ENCODE measurements around the gene EPHB6.

Gene EPHB6

DNA sequence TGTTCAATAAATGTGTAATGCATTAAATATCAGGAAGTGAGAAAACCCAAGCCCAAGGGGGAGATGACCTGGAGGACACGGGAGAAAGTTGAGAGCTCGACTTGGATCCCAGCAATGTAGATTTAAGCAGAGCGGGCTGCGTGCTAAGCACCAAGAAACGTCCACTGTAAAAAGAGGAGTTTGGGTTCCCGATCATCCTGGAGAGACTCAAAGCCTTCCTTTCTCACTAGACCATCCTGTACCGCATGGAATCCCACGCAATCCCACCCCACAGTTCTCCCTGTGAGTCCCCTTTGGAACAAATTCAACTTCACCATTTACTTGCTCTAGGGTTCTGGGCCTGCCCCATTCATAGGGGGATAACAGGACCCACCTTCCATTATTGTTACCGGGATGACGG, 28.3 kb downstream of the EPHB6 start:
- H3K4me1 ChIP-seq: no peaks in the 10 kb centered on the region
- TF ChIP-seq Cebpa-rat (IDR thresholded peaks at IDR 0.05): no peak
- no peak overlapping the region for H3K4me2 ChIP-seq
- H3K4me3 ChIP-seq: no peak overlapping the region
- H4K20me1 ChIP-seq: no peaks in the 10 kb centered on the region
- no peaks in the 10 kb centered on the region for H3K27me3 ChIP-seq
- H3K9ac ChIP-seq: no peak overlapping the region
- H3K27ac ChIP-seq: no peak overlapping the region
- H3K36me3 ChIP-seq: no peaks in the 10 kb centered on the region
- no peaks in the 10 kb centered on the region for H3K9me3 ChIP-seq

DNA sequence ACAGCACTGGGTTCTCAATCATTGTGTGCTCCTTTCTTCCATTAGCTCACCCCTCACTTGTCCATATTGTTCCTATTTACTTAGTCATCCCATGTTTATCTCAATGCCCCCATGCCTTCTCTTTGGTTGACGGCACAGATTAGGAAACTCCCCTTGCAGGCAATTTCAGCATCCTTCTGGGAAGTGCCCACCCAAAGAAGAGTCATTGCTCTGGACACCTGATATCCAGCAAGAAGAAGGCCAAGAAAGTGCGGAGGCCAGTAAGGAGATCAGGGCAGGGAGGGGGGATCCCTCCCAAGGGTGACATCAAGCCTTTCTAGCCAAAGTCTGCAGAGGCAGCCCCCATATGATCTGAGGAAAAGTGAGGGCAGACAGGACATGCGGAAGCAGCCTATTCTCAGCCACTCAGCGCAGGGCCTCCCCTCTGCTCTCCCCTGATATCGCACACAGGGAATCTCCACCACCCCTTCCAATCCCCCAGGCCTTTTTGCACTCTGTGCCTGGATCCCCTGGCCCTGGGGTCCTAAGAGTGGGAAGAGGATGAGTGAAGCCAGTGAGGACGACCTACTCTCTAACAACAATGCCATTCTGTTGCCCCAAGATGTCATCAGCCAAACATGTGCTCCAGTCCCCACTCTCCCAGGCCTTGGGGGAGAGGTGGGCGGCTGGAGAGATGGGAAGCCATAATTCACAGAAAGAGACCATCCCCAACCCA, 28.9 kb downstream of the EPHB6 start:
- Histone ChIP-seq H3K36me3 (no peaks in the 10 kb centered on the region), H3K9me3 (no peaks in the 10 kb centered on the region), H3K4me3 (no peak overlapping the region), H4K20me1 (no peaks in the 10 kb centered on the region), H3K27ac (no peak overlapping the region), H3K4me2 (no peak overlapping the region), H3K27me3 (no peaks in the 10 kb centered on the region), H3K9ac (no peak overlapping the region), H3K4me1 (no peaks in the 10 kb centered on the region)
- TF ChIP-seq Cebpa-rat (IDR thresholded peaks at IDR 0.05): no peak

DNA sequence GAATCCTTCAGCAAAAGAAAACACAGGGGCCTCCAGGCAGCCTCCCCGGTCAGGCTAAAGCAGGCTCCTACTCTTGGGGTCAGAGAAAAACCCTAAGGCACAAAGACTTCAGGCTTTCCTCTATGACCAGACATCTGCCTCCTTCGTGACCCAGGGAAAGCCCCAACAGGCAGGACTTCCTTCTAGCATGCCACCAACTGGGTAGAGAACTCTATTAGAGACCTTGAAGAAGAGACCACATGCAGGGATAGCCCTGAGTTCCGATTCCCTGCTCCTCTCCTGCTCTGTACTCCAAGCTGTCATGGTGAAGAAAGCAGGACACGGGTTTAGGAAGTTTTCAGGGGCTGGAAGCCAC, 29.4 kb downstream of the EPHB6 start:
- Histone ChIP-seq H3K4me1 (no peaks in the 10 kb centered on the region), H3K4me3 (no peak overlapping the region), H3K4me2 (no peak overlapping the region), H3K36me3 (no peaks in the 10 kb centered on the region), H3K9ac (no peak overlapping the region), H3K27ac (no peak overlapping the region), H3K9me3 (no peaks in the 10 kb centered on the region), H4K20me1 (no peaks in the 10 kb centered on the region), H3K27me3 (no peaks in the 10 kb centered on the region)
- TF ChIP-seq Cebpa-rat (IDR thresholded peaks at IDR 0.05): no peak

DNA sequence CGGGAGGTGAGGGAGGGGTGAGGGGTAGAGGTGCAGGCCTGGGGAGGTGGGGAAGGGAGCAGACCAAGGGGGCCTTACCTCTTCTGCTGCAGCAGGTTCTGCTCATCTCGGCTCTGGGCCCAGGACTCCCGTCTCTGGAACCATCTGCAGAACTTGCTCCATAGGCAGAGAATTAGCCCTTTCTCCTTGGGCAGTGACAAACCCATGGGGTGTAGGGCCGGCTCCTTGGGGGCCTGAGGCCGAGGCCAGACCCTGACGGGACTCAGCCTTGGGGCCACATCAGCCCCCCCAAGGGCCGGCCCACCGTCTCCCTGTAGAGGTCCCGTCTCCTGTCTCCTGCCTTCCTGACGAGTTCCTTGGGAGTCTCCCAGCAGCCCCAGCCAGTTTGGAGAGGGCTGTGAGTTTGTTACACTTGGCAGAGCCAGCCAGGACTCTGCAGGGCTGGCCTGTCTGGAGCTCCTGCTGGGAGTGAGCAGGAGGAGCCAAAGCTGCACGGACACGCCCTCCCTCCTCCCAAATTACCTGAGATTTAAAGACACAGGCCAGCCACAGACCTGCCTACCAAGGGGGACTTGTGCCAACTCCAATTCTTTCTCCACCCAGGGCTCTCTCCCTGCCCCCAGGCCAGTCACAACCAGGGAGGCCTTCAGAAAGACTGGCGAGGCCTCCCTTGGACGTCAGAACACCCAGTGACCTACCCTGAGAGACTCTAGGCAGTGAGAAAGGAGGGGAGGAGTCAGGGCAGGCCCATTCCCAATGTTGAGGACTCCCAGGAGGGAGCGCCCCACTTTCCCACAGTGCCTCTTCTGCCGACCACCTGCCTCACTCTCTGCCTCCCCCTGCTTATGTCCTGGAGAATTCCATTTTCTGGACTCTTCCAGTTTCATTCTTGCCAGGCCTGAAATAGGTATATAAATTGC, 30.7 kb downstream of the EPHB6 start, which contains the start of gene TRPV6:
TRPV6 (minus strand) TSS at position 435 of the 920 bp plus-strand sequence.
- Histone ChIP-seq H3K27ac (no peak within 1 kb of the TSS), H3K9me3 (no peaks in the 10 kb centered on the region), H3K27me3 (no peaks in the 10 kb centered on the region), H3K36me3 (no peaks in the 10 kb centered on the region), H3K9ac (no peak within 1 kb of the TSS), H4K20me1 (no peaks in the 10 kb centered on the region), H3K4me3 (no peak within 1 kb of the TSS), H3K4me1 (no peaks in the 10 kb centered on the region), H3K4me2 (no peak within 1 kb of the TSS)
- TF ChIP-seq Cebpa-rat (IDR thresholded peaks at IDR 0.05): no peak

DNA sequence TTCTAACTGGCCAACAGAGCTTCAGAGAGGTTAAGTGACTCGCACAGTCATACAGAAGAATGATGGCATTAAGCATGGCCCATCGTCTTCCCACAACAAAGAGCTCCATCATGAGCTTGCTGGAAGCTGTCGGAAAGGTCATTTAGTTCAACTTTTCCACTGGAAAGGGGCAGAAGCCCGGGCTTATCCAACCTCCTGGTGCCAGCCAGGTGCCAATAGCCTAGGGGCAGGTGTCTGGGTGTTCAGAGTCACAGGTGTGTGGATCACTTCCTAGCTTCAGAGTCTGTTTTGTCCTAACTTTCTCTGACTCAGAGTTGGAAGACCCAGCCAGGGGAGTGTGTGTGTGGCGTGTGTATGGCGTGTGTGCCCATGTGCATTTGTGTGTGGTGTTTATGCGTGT, 32.0 kb downstream of the EPHB6 start:
- Histone ChIP-seq H3K4me2 (no peak overlapping the region), H3K27me3 (no peaks in the 10 kb centered on the region), H3K9ac (no peak overlapping the region)

DNA sequence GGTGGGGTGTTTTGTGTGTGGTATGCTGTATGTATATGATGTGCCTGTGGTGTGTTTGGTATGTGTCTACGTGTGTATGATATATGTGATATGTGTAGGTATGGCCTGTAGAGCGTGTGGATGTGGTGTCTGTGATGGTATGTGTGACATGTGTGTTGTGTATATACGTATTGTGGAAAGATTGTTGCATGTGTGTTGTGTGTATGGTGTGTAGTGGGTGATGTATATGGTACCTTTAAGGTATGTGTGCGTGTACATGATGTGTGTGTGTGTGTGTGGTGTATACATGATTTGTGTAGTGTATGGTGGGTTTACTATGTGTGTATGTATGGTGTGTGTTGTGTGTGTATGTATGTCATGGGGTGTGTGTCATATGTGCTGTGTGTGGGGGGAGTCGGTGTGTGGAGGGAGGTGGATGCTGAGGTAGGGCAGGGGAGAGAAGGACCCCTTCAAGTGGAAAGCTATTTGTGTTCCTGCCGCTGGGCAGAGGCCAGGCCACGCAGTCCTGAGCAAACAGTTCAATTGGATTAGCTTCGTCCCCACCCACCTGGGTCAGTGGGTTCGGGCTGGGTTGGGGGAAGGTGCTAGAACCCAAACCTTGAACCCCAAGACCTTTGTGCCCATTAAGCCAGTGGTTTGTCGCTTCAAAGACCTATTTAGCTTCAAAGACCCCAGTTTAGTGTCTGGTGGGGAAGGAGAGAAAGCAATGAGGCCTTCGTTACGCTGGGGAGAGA, 32.6 kb downstream of the EPHB6 start:
- H3K4me1 ChIP-seq: no peaks in the 10 kb centered on the region
- no peaks in the 10 kb centered on the region for H3K9me3 ChIP-seq
- no peak for TF ChIP-seq Cebpa-rat (IDR thresholded peaks at IDR 0.05)

More for the DNA sequence above, 32.0 kb downstream of the EPHB6 start:
- no peaks in the 10 kb centered on the region for H3K4me1 ChIP-seq
- H3K9me3 ChIP-seq: no peaks in the 10 kb centered on the region
- H3K27ac ChIP-seq: no peak overlapping the region
- H4K20me1 ChIP-seq: no peaks in the 10 kb centered on the region
- H3K36me3 ChIP-seq: no peaks in the 10 kb centered on the region
- H3K4me3 ChIP-seq: no peak overlapping the region
- TF ChIP-seq Cebpa-rat (IDR thresholded peaks at IDR 0.05): no peak

DNA sequence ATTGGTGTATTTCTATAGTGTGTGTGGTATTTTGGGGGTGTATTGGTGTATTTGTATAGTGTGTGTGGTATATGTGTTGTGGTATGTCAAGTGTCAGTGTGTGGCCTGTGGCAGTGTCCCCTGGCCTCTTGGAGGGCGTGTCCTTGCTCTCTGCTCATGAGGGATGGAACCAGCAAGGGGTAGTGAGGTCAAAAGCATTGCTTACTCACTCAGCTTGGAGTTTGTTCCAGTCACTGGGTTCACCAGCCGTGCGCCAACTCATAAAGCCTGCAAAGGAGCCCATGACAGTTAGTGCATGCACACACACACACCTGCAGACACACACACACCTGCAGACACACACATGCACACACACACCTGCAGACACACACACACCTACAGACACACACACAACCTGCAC, 34.9 kb downstream of the EPHB6 start:
- H3K9me3 ChIP-seq: no peaks in the 10 kb centered on the region
- no peak overlapping the region for H3K9ac ChIP-seq
- H4K20me1 ChIP-seq: no peaks in the 10 kb centered on the region
- H3K27me3 ChIP-seq: no peaks in the 10 kb centered on the region
- H3K27ac ChIP-seq: no peak overlapping the region
- H3K4me1 ChIP-seq: no peaks in the 10 kb centered on the region
- no peaks in the 10 kb centered on the region for H3K36me3 ChIP-seq
- no peak for TF ChIP-seq Cebpa-rat (IDR thresholded peaks at IDR 0.05)
- no peak overlapping the region for H3K4me2 ChIP-seq
- no peak overlapping the region for H3K4me3 ChIP-seq

More for the DNA sequence above, 32.6 kb downstream of the EPHB6 start:
- H3K36me3 ChIP-seq: no peaks in the 10 kb centered on the region
- H3K27ac ChIP-seq: no peak overlapping the region
- H3K4me2 ChIP-seq: no peak overlapping the region
- H3K27me3 ChIP-seq: no peaks in the 10 kb centered on the region
- no peak overlapping the region for H3K4me3 ChIP-seq
- H3K9ac ChIP-seq: no peak overlapping the region
- no peaks in the 10 kb centered on the region for H4K20me1 ChIP-seq

DNA sequence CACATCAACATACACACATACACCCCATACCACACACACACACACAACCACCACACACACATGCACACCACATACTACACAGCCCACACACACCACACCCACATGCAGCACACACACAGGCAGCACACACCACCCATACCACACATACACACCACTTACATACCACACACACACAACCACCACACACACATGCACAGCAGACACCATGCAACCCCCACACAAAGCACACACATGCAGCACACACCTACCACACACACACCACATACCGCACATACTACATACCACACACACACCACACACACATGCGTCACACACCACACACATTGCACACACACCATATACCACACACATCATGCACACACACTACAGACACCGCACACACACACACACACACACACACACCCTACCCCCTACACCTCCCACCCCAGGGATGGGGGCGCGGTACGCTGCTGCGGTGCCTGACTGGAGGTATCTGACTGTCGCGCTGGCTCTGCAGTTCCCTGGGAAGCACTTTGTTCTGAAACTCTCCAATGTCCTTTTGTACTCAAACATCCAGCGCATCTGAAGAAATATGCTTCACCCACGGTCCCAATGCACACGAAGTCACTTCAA, 36.1 kb downstream of the EPHB6 start:
- Histone ChIP-seq H3K4me1 (no peaks in the 10 kb centered on the region), H4K20me1 (no peaks in the 10 kb centered on the region), H3K27me3 (no peaks in the 10 kb centered on the region), H3K4me3 (no peak overlapping the region), H3K9me3 (no peaks in the 10 kb centered on the region), H3K27ac (no peak overlapping the region), H3K9ac (no peak overlapping the region), H3K36me3 (no peaks in the 10 kb centered on the region), H3K4me2 (no peak overlapping the region)
- TF ChIP-seq Cebpa-rat (IDR thresholded peaks at IDR 0.05): no peak

DNA sequence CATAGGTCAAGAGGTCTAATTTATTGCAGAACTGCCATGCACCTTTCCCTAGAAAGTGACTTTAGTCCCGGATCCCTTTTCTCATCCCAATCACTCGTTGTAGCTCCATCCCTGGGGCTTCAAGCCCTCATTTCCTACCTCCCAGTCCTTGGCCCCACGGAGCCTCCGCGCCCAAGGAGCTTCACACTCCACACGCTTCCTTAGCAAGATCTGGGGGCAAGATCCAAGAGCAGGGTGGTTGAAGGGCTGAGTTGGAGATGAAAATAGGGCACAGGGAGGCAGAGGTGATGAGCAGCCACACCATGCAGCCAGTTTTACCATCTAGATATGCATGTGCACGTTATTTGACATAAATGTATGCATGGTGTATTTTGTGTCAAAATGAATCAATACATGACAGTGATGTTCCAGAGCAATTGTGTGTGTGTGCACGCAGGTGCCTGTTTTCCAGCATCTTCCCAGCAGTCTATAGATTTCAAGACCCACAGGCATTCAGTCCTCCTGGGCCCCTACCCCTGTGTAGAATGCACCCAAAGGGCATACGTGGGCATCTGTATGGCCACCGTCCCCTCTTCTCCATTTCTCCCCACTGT, 36.7 kb downstream of the EPHB6 start:
- H4K20me1 ChIP-seq: no peaks in the 10 kb centered on the region
- no peak overlapping the region for H3K27ac ChIP-seq
- H3K9me3 ChIP-seq: no peaks in the 10 kb centered on the region
- TF ChIP-seq Cebpa-rat (IDR thresholded peaks at IDR 0.05): no peak
- no peaks in the 10 kb centered on the region for H3K27me3 ChIP-seq
- H3K36me3 ChIP-seq: no peaks in the 10 kb centered on the region
- no peak overlapping the region for H3K4me2 ChIP-seq
- no peaks in the 10 kb centered on the region for H3K4me1 ChIP-seq
- H3K9ac ChIP-seq: no peak overlapping the region
- no peak overlapping the region for H3K4me3 ChIP-seq

Measured in BLaER1 (cell line).